AG04450 (cell line): ENCODE results near the gene HBA1. TPM values are rescaled to one million over a fixed set of nuclear protein-coding genes. Genes with fewer than 3 reads are reported as not detected.
"Not testable (repeated sequence)": the region's sequence is repeated elsewhere in the genome, so short reads cannot be mapped to it uniquely, and the experiment has no call there.

Source experiments
- CTCF ChIA-PET: fragments of 300-600, 350-600 bp; formaldehyde crosslinking; extraction: SDS; loops from one replicate; lab custom pipeline; 2022; ENCODE audit warnings: antibody characterized with exemption, inconsistent platforms; lab: Charles Lee
- POLR2A ChIA-PET: fragments of 350-600 bp; formaldehyde crosslinking; extraction: SDS; loops from one replicate; lab custom pipeline; 2021; ENCODE audit warnings: antibody characterized with exemption, inconsistent platforms; lab: Yijun Ruan, JAX
- DNase-seq: peaks from one replicate; pipeline ENCODE4 v3.0.0-alpha.2; 2011; ENCODE audit warnings: low read depth, low spot score
- H3K27ac ChIP-seq: one replicate; pipeline ENCODE4 v1.5.1; 2012; ENCODE audit warnings: low read depth, low read length, control low read depth
- H3K27me3 ChIP-seq: one replicate; pipeline ENCODE4 v1.6.0; 2012; ENCODE audit warnings: low read length; ENCODE audit not compliant: control insufficient read depth, insufficient read depth
- H3K4me3 ChIP-seq: 2 replicates; pipeline ENCODE4 v1.5.1; 2011; ENCODE audit warnings: mild to moderate bottlenecking, low read depth, low read length, control low read depth
- H3K9me3 ChIP-seq: 2 replicates; pipeline ENCODE4 v1.5.1; 2012; ENCODE audit warnings: low read length; ENCODE audit not compliant: control insufficient read depth, insufficient read depth
- CTCF ChIP-seq: IDR thresholded peaks from 2 replicates; pipeline ENCODE4 v1.5.1; 2011; ENCODE audit warnings: low read depth, low read length, control low read depth, inconsistent platforms
- polyA plus RNA-seq: library from polyadenylated mRNA; depleted of rRNA; stranded (reverse); fragments of >200 nt; gene quantifications from 2 replicates; pipeline ENCODE4 v1.2.3, GENCODE V29; 2011; rRNA removed
- small RNA-seq: library from RNA; depleted of rRNA; stranded (forward); fragments of <200 nt; gene quantifications from one replicate; pipeline ENCODE3, GENCODE V24; 2012; ENCODE audit warnings: low read depth; ENCODE audit not compliant: insufficient read length

The HBA1 gene
- polyA plus RNA-seq, 1 experiment = not detected

DNA sequence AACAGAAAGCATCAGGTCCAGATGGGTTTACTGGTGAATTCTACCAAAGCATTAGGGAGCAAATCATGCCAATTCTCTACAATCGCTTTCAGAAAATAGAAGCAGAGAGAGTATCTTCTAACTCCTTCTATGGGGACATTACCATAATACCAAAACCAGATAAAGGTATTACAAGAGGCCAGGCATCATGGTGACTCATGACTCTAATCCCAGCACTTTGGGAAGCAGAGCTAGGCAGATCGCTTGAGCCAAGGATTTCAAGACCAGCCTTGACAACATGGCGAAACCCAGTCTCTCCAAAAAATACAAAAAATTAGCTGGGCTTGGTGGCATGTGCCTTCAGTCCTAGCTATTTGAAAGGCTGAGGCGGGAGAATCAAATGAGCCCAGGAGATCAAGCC lies 26.8 kb downstream of the HBA1 start:
- no peak overlapping the region for H3K27ac ChIP-seq
- DNase-seq = no peak
- H3K27me3 ChIP-seq = no peaks in the 10 kb centered on the region
- POLR2A ChIA-PET = no interaction called here
- no peak overlapping the region for H3K4me3 ChIP-seq
- CTCF ChIA-PET = no interaction called here
- TF ChIP-seq CTCF = no peak
- H3K9me3 ChIP-seq = no peaks in the 10 kb centered on the region

DNA sequence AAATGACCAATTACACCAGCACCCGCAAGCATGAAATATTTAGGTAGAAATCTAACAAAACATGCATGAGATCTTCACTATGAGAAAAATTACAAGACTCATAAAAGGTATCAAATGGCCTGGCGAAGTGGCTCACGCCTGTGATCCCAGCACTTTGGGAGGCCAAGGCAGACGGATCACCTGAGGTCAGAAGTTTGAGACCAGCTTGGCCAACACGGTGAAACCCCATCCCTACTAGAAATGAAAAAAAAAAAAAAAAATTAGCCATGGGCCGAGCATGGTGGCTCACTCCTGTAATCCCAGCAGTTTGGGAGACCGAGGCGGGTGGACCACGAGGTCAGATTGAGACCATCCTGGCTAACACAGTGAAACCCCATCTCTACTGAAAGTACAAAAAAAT lies 27.6 kb downstream of the HBA1 start:
- DNase-seq, H3K27ac ChIP-seq, CTCF ChIA-PET, H3K4me3 ChIP-seq, POLR2A ChIA-PET, H3K9me3 ChIP-seq, H3K27me3 ChIP-seq: not testable (repeated sequence)

DNA sequence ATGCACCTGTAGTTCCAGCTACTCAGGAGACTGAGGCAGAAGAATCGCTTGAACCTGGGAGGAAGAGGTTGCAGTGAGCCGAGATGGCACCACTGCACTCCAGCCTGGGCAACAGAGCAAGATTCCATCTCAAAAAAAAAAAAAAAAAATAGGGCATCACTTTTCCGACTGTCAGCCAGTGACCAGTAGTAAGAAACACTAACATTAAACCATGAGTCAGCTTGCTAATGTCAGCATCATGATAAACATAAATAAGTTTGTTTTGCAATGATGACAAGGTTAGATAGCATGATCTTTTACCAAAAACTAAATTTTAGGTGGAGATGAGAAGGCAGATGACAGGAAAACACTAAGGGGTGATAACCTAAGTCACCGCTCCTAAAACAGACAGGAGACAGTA lies 32.9 kb downstream of the HBA1 start:
- not testable (repeated sequence) for H3K9me3 ChIP-seq, H3K27me3 ChIP-seq, H3K27ac ChIP-seq, H3K4me3 ChIP-seq, DNase-seq
- CTCF ChIA-PET = interaction anchor here (0.7 kb wide), 1 partner anchor 41 kb away, joined by 3 read pairs; no protein-coding TSS in a partner anchor
- POLR2A ChIA-PET = interaction anchor here (1.1 kb wide), 1 partner anchor 26 kb away, joined by 4 read pairs; no protein-coding TSS in a partner anchor

DNA sequence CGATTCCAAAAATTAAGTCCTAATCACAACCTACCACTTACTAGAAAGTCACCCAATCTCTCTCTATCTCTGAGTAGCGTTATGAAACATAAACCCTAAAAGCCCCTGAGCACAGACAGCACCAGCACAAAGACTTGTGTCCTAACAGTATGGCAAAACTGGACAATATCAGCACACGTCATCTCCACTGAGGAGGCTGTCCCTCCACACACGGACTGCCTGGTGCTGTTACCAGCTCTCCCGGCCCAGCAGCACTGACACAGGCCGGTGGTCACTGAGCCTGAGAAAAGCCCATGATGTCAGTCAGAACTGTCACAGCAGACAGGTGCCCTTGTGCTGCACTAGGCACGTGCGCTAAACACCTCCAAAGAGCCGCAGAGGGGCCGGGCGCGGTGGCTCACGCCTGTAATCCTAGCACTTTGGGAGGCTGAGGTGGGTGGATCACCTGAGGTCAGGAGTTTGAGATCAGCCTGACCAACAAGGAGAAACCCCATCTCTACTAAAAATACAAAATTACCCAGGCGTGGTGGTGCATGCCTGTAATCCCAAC lies 35.2 kb downstream of the HBA1 start:
- H3K27me3 ChIP-seq, DNase-seq, H3K27ac ChIP-seq, CTCF ChIA-PET, POLR2A ChIA-PET, H3K9me3 ChIP-seq, H3K4me3 ChIP-seq: not testable (repeated sequence)

DNA sequence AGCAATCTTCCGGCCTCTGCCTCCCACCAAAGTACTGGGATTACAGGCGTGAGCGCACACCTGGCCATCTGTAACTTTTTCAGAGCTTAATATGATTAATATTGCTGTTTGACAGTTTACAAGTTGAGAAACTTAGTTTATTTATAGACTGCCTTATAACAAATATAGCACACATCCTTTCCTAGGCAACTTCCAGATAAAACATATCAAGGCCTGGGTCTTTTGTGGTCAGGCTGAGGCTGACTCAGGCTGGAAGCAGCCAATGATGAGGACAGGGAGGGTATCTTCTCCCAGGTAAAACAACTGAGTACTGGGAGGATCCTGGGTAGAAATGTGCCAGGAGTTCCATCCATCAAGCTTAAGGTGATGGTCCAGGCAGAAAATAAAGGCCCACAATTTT lies 36.5 kb downstream of the HBA1 start:
- DNase-seq = no peak
- CTCF ChIA-PET = interaction anchor here (1.2 kb wide), 1 partner anchor 15 kb away, joined by 4 read pairs; no protein-coding TSS in a partner anchor
- POLR2A ChIA-PET = no interaction called here

GRCh38 chr16:220021-220420 lies 43.5 kb downstream of the HBA1 start:
- CTCF ChIA-PET = interaction anchor here (0.5 to 1.1 kb wide), 2 partner anchors 9 to 43 kb away, joined by 3 to 7 read pairs; no protein-coding TSS in a partner anchor
- TF ChIP-seq CTCF = no peak
- Histone ChIP-seq H3K27me3 (no peaks in the 10 kb centered on the region), H3K4me3 (no peak overlapping the region), H3K9me3 (no peaks in the 10 kb centered on the region), H3K27ac (no peak overlapping the region)
- no peak for DNase-seq
- POLR2A ChIA-PET = no interaction called here

More for the DNA sequence above, 36.5 kb downstream of the HBA1 start:
- Histone ChIP-seq H3K27me3 (no peaks in the 10 kb centered on the region), H3K9me3 (no peaks in the 10 kb centered on the region), H3K4me3 (no peak overlapping the region), H3K27ac (no peak overlapping the region)
- no peak for TF ChIP-seq CTCF

Small RNAs within 50 kb of the gene (small RNA-seq; reads per million reads assigned to genes)
- not detected for gene RF00019

Other genes starting within 250 kb of the HBA1 start
- gene POLR3K, start 123.1 kb upstream of the HBA1 start, polyA plus RNA-seq = 13.7 and 14.4 TPM in 2 replicates
- 38.8 and 42.3 TPM in 2 replicates for gene SNRNP25, start 122.9 kb upstream of the HBA1 start, polyA plus RNA-seq
- gene RHBDF1, start 104.0 kb upstream of the HBA1 start, polyA plus RNA-seq = 50.2 and 61.7 TPM in 2 replicates
- 47.3 and 78.3 TPM in 2 replicates for gene MPG, start 98.5 kb upstream of the HBA1 start, polyA plus RNA-seq
- gene NPRL3, start 38.0 kb upstream of the HBA1 start, polyA plus RNA-seq = 11.0 and 14.9 TPM in 2 replicates
- not detected in 2 replicates for gene HBZ, start 24.0 kb upstream of the HBA1 start, polyA plus RNA-seq
- gene HBM, start 10.7 kb upstream of the HBA1 start, polyA plus RNA-seq = not detected in 2 replicates
- gene HBA2, start 3.8 kb upstream of the HBA1 start, polyA plus RNA-seq = not detected in 2 replicates
- not detected in 2 replicates for gene HBQ1, start 3.8 kb downstream of the HBA1 start, polyA plus RNA-seq
- gene LUC7L, start 52.8 kb downstream of the HBA1 start, polyA plus RNA-seq = 37.6 and 47.2 TPM in 2 replicates
- 42.3 and 42.7 TPM in 2 replicates for gene FAM234A, start 58.1 kb downstream of the HBA1 start, polyA plus RNA-seq
- 0.30 and 0.33 TPM in 2 replicates for gene RGS11, start 99.3 kb downstream of the HBA1 start, polyA plus RNA-seq
- not detected in 2 replicates for gene ARHGDIG, start 103.9 kb downstream of the HBA1 start, polyA plus RNA-seq
- gene PDIA2, start 106.5 kb downstream of the HBA1 start, polyA plus RNA-seq = 0.42 and 0.45 TPM in 2 replicates
- 3.5 and 4.7 TPM in 2 replicates for gene AXIN1, start 176.0 kb downstream of the HBA1 start, polyA plus RNA-seq
- gene MRPL28, start 193.9 kb downstream of the HBA1 start, polyA plus RNA-seq = 144 and 157 TPM in 2 replicates
- gene PGAP6, start 205.3 kb downstream of the HBA1 start, polyA plus RNA-seq = 40.8 and 68.0 TPM in 2 replicates
- 156 and 198 TPM in 2 replicates for gene NME4, start 220.5 kb downstream of the HBA1 start, polyA plus RNA-seq
- 11.6 and 16.0 TPM in 2 replicates for gene DECR2, start 225.2 kb downstream of the HBA1 start, polyA plus RNA-seq
- 6.9 and 9.7 TPM in 2 replicates for gene RAB11FIP3, start 249.0 kb downstream of the HBA1 start, polyA plus RNA-seq